Measurements from ENCODE around the gene WDR77.

The WDR77 gene

GRCh38 chr1:111446967-111447892 lies 1.8 kb downstream of the WDR77 start:
- TF ChIP-seq, protein P1, sequence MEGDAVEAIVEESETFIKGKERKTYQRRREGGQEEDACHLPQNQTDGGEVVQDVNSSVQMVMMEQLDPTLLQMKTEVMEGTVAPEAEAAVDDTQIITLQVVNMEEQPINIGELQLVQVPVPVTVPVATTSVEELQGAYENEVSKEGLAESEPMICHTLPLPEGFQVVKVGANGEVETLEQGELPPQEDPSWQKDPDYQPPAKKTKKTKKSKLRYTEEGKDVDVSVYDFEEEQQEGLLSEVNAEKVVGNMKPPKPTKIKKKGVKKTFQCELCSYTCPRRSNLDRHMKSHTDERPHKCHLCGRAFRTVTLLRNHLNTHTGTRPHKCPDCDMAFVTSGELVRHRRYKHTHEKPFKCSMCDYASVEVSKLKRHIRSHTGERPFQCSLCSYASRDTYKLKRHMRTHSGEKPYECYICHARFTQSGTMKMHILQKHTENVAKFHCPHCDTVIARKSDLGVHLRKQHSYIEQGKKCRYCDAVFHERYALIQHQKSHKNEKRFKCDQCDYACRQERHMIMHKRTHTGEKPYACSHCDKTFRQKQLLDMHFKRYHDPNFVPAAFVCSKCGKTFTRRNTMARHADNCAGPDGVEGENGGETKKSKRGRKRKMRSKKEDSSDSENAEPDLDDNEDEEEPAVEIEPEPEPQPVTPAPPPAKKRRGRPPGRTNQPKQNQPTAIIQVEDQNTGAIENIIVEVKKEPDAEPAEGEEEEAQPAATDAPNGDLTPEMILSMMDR (IDR thresholded peaks at IDR 0.05; ENCODE audit: insufficient read depth, low read depth, low read length, missing control alignments) = no peak
- H3K4me3 ChIP-seq (ENCODE audit: low read depth, low read length) = peak overlapping the region; percentile 85

DNA sequence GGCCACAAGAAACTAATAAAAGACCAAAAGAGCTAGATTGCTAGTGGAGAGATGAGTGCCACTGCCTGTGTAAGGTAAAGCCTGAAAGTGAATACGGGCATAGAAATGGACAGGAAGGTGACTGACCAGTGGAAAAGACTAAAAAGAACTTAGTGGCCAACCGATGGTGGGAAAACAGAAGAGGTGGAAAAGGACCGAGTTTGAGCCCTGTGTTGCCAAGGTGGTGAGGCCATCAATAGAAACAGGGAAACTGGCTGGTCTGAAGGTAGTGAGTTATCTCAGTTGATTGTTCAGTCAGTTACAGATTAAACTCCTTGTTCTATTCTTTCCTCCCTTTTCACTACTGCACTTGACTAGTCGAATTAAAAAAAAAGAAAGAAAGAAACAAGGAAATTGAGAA lies 2.5 kb downstream of the WDR77 start:
- TF ChIP-seq, protein P1 (IDR thresholded peaks at IDR 0.05; ENCODE audit: insufficient read depth, low read depth, low read length, missing control alignments) = no peak
- no peak overlapping the region for H3K4me3 ChIP-seq (ENCODE audit: low read depth, low read length)
- DNase-seq (ENCODE audit: low read depth) = no peak

More at GRCh38 chr1:111446967-111447892, 1.8 kb downstream of the WDR77 start:
- peak; percentile 14 for DNase-seq (ENCODE audit: low read depth)

DNA sequence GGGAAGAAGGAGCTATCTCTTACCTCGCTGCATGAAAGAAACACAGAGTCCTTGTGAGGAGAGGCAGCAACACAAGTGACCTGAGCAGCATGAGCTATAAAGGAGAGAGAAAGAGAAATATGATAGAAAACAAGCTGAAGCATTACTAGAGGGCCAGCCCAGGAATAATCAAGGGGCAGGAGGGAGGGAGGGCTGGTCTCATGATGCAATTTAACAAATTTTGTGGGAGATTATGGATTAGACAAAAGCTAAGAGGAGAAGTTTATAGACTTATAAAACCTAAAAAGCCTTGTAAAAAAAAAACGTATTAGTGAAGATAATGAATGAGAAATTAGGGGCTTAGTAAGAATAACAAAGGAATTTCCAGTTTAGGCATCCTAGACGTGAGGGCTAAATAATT lies 5.0 kb downstream of the WDR77 start:
- TF ChIP-seq, protein P1 (IDR thresholded peaks at IDR 0.05; ENCODE audit: insufficient read depth, low read depth, low read length, missing control alignments) = no peak
- H3K4me3 ChIP-seq (ENCODE audit: low read depth, low read length) = no peak overlapping the region
- DNase-seq (ENCODE audit: low read depth) = no peak

- TF ChIP-seq, protein P1 (IDR thresholded peaks at IDR 0.05; ENCODE audit: insufficient read depth, low read depth, low read length, missing control alignments) = no peak
- no peak overlapping the region for H3K4me3 ChIP-seq (ENCODE audit: low read depth, low read length)
Measured at GRCh38 chr1:111442457-111442856, 6.6 kb downstream of the WDR77 start.

GRCh38 chr1:111441573-111442192 lies 7.4 kb downstream of the WDR77 start:
- no peak overlapping the region for H3K4me3 ChIP-seq (ENCODE audit: low read depth, low read length)
- TF ChIP-seq, protein P1 (IDR thresholded peaks at IDR 0.05; ENCODE audit: insufficient read depth, low read depth, low read length, missing control alignments) = peak; percentile 73
- peak; percentile 72 for DNase-seq (ENCODE audit: low read depth)

More at GRCh38 chr1:111442457-111442856, 6.6 kb downstream of the WDR77 start:
- DNase-seq (ENCODE audit: low read depth) = peak; percentile 14

DNA sequence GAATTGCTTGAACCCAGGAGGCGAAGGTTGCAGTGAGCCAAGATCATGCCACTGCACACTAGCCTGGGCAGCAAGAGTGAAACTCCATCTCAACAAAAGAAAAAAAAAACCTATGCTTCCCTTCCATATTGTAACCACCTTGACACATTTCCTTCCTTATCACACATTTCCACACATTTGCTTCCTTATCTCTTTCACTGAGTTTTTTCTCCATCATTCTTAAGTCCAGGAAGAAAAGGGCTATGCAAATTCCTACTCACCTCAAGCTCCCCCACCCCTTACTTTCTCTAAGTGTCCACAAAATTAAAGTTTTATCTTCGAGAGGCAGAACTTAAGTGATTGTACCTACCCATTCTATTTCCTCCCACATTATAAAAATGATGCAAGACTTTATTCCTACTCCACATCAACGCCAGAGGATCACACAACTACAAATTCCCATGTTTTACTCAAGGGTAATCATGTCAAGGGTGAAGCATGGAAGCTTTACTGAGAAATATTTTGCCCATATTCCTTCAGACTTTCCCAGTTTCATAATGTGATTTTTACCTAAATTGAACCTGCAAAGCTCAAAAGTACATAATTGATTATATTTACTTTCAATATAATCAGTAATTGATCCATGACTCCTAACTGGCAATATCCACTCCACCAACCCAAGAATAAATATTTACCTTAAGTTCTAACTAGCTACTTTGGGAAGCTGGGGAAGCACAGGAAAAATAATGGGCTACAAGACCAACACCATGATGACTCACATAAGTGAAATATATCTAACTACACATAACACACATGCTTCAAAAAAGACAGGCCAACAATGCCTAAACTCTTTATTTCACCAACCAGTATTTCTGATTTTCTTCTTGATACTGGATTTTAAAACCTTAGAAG lies 9.3 kb downstream of the WDR77 start:
- H3K4me3 ChIP-seq (ENCODE audit: low read depth, low read length) = no peak overlapping the region

More for the DNA sequence above, 9.3 kb downstream of the WDR77 start:
- TF ChIP-seq, protein P1 (IDR thresholded peaks at IDR 0.05; ENCODE audit: insufficient read depth, low read depth, low read length, missing control alignments) = no peak
- DNase-seq (ENCODE audit: low read depth) = no peak

Data from GM12865 (cell line).